Fibroblast of pulmonary artery (primary cell): Measurements from ENCODE around the gene ALOX15.

Experiments
- DNase-seq: peaks from one replicate; pipeline ENCODE4 v3.0.0-alpha.2; 2010; ENCODE audit warnings: low read depth
- H3K4me3 ChIP-seq: replicated peaks from 2 replicates; pipeline ENCODE4 v1.5.1; 2011; ENCODE audit warnings: low read depth, mild to moderate bottlenecking, control low read depth, low read length, moderate library complexity
- CTCF ChIP-seq: IDR thresholded peaks from 2 replicates; pipeline ENCODE4 v1.5.1; 2011; ENCODE audit warnings: mild to moderate bottlenecking, control low read depth, low read length, inconsistent platforms; ENCODE audit errors: missing control alignments

The ALOX15 gene

GRCh38 chr17:4604111-4604644 is 37.3 kb downstream of the ALOX15 start:
- peak; percentile 55 for DNase-seq
- TF ChIP-seq CTCF: no peak
- H3K4me3 ChIP-seq: no peak overlapping the region

- TF ChIP-seq CTCF: no peak
- DNase-seq: no peak
- no peak overlapping the region for H3K4me3 ChIP-seq
These were observed 39.4 kb downstream of the ALOX15 start for GRCh38 chr17:4602041-4602440.

- no peak for TF ChIP-seq CTCF
- no peak overlapping the region for H3K4me3 ChIP-seq
- DNase-seq: no peak
These were observed 40.2 kb downstream of the ALOX15 start for GRCh38 chr17:4601326-4601725.

GRCh38 chr17:4600563-4600962 is 40.9 kb downstream of the ALOX15 start:
- no peak overlapping the region for H3K4me3 ChIP-seq
- DNase-seq: no peak
- TF ChIP-seq CTCF: no peak

GRCh38 chr17:4599505-4600281 is 41.8 kb downstream of the ALOX15 start:
- peak; percentile 51 for DNase-seq
- H3K4me3 ChIP-seq: no peak overlapping the region
- TF ChIP-seq CTCF: no peak

- no peak overlapping the region for H3K4me3 ChIP-seq
These were observed 42.5 kb downstream of the ALOX15 start for GRCh38 chr17:4598776-4599504.

More at GRCh38 chr17:4598776-4599504, 42.5 kb downstream of the ALOX15 start:
- no peak for TF ChIP-seq CTCF
- peak; percentile 66 for DNase-seq
